NT2/D1 (cell line): ENCODE results near the gene SRGAP3.

Experiments
- YY1 ChIP-seq: IDR thresholded peaks from 2 replicates; pipeline ENCODE4 v1.6.1; 2011; ENCODE audit not compliant: insufficient read length, insufficient read depth
- ZNF274 ChIP-seq: IDR thresholded peaks from 2 replicates; pipeline ENCODE4 v1.6.1; 2011; ENCODE audit warnings: mild to moderate bottlenecking, low read depth, low read length

DNA sequence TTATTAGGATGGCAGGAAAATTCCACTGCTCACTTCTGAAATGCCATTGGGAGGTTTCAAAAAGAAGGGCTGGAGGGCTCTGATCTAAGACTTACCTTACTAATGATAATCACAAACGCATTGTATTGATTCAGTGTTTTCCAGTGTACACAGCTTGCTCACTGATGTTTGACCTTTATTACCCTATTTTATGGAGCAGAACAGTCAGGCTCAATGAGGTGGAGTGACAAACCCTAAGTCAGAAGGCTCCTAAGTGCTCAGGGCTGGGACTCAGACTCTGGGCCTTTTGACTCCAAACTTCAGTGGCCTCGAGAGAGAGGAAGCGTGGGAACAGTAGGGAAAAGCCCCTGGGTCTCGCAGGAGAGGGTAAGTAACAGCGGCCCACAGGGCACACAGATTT, 265.9 kb downstream of the SRGAP3 start:
- no peak for TF ChIP-seq ZNF274
- no peak for TF ChIP-seq YY1
